Pancreas (tissue), 10 donors: ENCODE results near the gene MYO1A. TPM values are rescaled to one million over a fixed set of nuclear protein-coding genes. Genes with fewer than 3 reads are reported as not detected.

ENCODE experiments used
- ATAC-seq, 4 donors: fragments of 200-7000 bp; cut with Tn5 transposase; one replicate each; pipeline versions ENCODE4 v1.8.0 to v1.9.1; 2020; ENCODE audit warnings: mild to moderate bottlenecking in 4 of 4, moderate library complexity in 4 of 4
- DNase-seq, 6 donors: peaks; one replicate each; pipeline ENCODE4 v3.0.0-alpha.2; 2020
- FAIRE-seq: peaks from 2 replicates; lab custom pipeline; 2012; peaks lifted over from hg19 to GRCh38; lab: Jason Lieb, UNC
- H3K27ac ChIP-seq, 4 donors: fragments of 200-600 bp; sonication (generic); 1 replicate in 3 of 4; 2 replicates in 1 of 4; pipeline versions ENCODE4 v1.5.0 to v1.8.0; 2020
- H3K27me3 ChIP-seq, 4 donors: fragments of 200-600 bp; one replicate each; pipeline ENCODE4 v1.8.0; 2021
- H3K36me3 ChIP-seq, 3 donors: fragments of 200-600 bp; sonication (generic) in 1 of 3; one replicate each; pipeline versions ENCODE4 v1.5.0 to v1.8.0; 2020 to 2021
- H3K4me1 ChIP-seq, 3 donors: fragments of 200-600 bp; one replicate each; pipeline ENCODE4 v1.8.0; 2021
- H3K4me3 ChIP-seq, 4 donors: fragments of 200-600 bp; sonication (generic) in 2 of 4; one replicate each; pipeline versions ENCODE4 v1.5.0 to v1.8.0; 2020 to 2021
- H3K9me3 ChIP-seq, 4 donors: fragments of 200-600 bp; one replicate each; pipeline ENCODE4 v1.8.0; 2021
- CTCF ChIP-seq, 4 donors: fragments of 200-600 bp; sonication (generic) in 3 of 4; IDR thresholded peaks; one replicate each; pipeline versions ENCODE4 v1.5.0 to v1.8.0; 2021; ENCODE audit warnings: antibody characterized with exemption in 4 of 4
- WGBS, 2 donors: extraction: QIAGEN DNeasy Blood & Tissue Kit; methylation state at CpG; one replicate each; pipeline ENCODE4 v1.1.7; 2013; 5-methylcytosine and 5-hydroxymethylcytosine counted together
- intact Hi-C, 3 donors: fragments of 100-400 bp; cut with DNase I; formaldehyde crosslinking; loops; one replicate each; pipeline versions ENCODE4 v1.11.1 to v1.14.2; 2022
- polyA plus RNA-seq, 2 donors: library from polyadenylated mRNA; stranded (reverse); fragments of 200-250 nt; gene quantifications; one replicate each; pipeline ENCODE4 v1.2.3, GENCODE V29; 2013
- total RNA-seq, 6 donors: library from RNA; stranded (reverse); fragmentation: NEBNext Ultra II Directional in 4 of 6; extraction: Animal tissue kit (Norgen Biotek cat#: 25700) in 4 of 6; gene quantifications; one replicate each; pipeline versions ENCODE4 v1.2.1 to v1.2.4, GENCODE V29; 2021 to 2023
- donor health status: healthy with polysubstance abuse.
- donor health status: DM: no; HTN: no; CAD: no; lungs with moderate emphysema.
- donor health status: DM: no; HTN: no; CAD: no.
- donor health status: control.
- donor health status: control.
- donor health status: Bipolar disorder and iron deficiency.
- donor health status: DM: yes; HTN: yes; CAD: no.
- donor health status: DM: no; HTN: no; CAD: no.
- donor health status: DM: no; HTN: no; CAD: no.
- donor health status: DM: yes; HTN: yes; CAD: no.

Gene MYO1A
- total and polyA plus RNA-seq, 8 donors: 0.15 to 0.65 (median 0.47) TPM; not detected in 1

DNA sequence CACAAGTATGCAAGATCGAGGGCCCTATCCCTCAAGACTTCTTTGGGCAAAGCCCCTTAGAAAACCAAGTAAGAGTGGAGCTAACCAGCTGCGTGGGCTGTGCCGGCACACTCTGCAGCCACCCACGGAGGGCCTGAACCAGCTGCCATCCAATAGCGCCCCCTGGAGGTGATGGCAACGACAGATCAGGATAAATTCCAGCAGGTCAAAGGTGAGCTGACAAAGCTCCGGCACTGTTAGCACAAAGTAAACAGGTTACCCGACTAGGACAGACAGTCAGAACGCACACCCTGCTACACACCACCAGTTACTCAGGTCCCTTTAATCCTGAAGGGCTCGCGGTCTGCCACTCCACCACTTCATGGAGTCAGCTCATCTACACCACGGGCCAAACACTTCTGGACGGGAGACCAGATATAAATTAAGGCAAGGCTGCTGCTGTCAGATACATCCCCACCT is 48.5 kb downstream of the MYO1A start:
- Histone ChIP-seq H3K27ac (no peak overlapping the region), H3K36me3 (peaks cover 0 to 24% (median 11%) of the 10 kb centered on the region in 3 donors), H3K4me3 (no peak overlapping the region), H3K9me3 (no peaks in the 10 kb centered on the region), H3K27me3 (no peaks in the 10 kb centered on the region), H3K4me1 (peaks cover 0 to 5% (median 5%) of the 10 kb centered on the region in 3 donors)
- ATAC-seq: peak in 3 of 4 donors; percentile 52 to 67 (median 59)
- DNase-seq: peak in 5 of 6 donors; percentile 23 to 77 (median 53)
- no peak for FAIRE-seq
- 31 to 35% methylated on average over 13 of the region's 13 CpGs for WGBS, 2 donors
- TF ChIP-seq CTCF (IDR thresholded peaks at IDR 0.05): peak; percentile 30 to 49 (median 38)
- intact Hi-C loops: no loop called here

- FAIRE-seq (no peak), ATAC-seq (no peak), DNase-seq (no peak)
- no peak overlapping the region for H3K27ac ChIP-seq
- WGBS, 2 donors: 35 to 58% methylated on average over 1 of the region's 1 CpG
- peaks cover 0 to 24% (median 11%) of the 10 kb centered on the region in 3 donors for H3K36me3 ChIP-seq
- intact Hi-C loops: no loop called here
- no peaks in the 10 kb centered on the region for H3K9me3 ChIP-seq
- peaks cover 0 to 5% (median 5%) of the 10 kb centered on the region in 3 donors for H3K4me1 ChIP-seq
- H3K27me3 ChIP-seq: no peaks in the 10 kb centered on the region
- TF ChIP-seq CTCF (IDR thresholded peaks at IDR 0.05): no peak
- no peak overlapping the region for H3K4me3 ChIP-seq
Observed at GRCh38 chr12:57000393-57000792, 49.5 kb downstream of the MYO1A start.

- Histone ChIP-seq H3K36me3 (peaks cover 0 to 24% (median 11%) of the 10 kb centered on the region in 3 donors), H3K4me3 (no peak overlapping the region), H3K4me1 (peaks cover 0 to 5% (median 5%) of the 10 kb centered on the region in 3 donors), H3K27me3 (no peaks in the 10 kb centered on the region), H3K27ac (no peak overlapping the region), H3K9me3 (no peaks in the 10 kb centered on the region)
- ATAC-seq: no peak
- 90 to 93% methylated on average over 4 of the region's 4 CpGs for WGBS, 2 donors
- DNase-seq: no peak
- no peak for FAIRE-seq
- intact Hi-C loops: no loop called here
- TF ChIP-seq CTCF (IDR thresholded peaks at IDR 0.05): no peak
Observed at GRCh38 chr12:56999456-56999855, 50.5 kb downstream of the MYO1A start.

DNA sequence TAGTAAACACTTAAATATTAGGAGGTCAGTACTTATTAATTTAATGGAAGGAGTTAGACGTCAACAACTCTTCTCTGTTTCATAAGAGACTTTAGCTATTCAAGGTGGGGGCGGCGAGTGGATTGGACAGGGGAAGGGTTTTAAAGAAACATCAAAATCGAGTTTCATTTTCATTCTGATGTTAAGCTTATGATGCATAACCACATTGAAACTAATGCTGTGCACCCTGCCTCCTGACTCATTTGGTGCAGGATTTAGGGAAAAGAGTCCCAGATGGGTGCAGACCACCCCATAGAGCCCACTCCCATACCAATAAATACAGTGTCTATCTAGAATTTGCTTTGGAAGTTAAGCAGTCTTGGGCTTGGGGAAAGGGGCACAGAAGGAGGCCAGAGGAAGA is 50.9 kb downstream of the MYO1A start:
- H3K36me3 ChIP-seq: peaks cover 0 to 20% (median 11%) of the 10 kb centered on the region in 3 donors
- H3K27me3 ChIP-seq: no peaks in the 10 kb centered on the region
- WGBS, 2 donors: 73 to 82% methylated on average over 4 of the region's 4 CpGs
- H3K27ac ChIP-seq: no peak overlapping the region
- no peak for TF ChIP-seq CTCF (IDR thresholded peaks at IDR 0.05)
- FAIRE-seq: no peak
- intact Hi-C loops: no loop called here
- H3K4me1 ChIP-seq: peaks cover 0 to 5% (median 5%) of the 10 kb centered on the region in 3 donors
- no peak overlapping the region for H3K4me3 ChIP-seq
- no peaks in the 10 kb centered on the region for H3K9me3 ChIP-seq
- no peak for ATAC-seq
- no peak for DNase-seq

DNA sequence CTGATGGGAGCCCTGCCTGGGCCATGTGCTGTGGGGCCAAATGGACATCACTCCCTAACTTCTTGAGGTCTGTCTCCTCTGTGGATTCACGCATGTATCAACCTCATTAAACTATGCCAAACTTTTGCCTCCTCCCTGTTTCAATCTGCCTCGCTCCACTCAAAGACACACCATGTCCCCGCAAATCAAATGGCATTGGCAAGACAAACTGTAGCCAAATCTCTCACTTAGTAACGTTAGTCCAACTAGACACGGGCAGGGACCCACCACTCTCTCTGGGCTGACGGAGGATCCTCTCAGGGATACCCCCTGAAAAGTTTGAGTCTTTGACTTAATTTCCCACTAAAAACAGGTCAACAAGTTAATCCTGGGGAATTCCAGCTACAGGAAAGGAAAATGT is 51.6 kb downstream of the MYO1A start:
- Histone ChIP-seq H3K27me3 (no peaks in the 10 kb centered on the region), H3K9me3 (no peaks in the 10 kb centered on the region), H3K27ac (no peak overlapping the region), H3K36me3 (peaks cover 0 to 13% (median 10%) of the 10 kb centered on the region in 3 donors), H3K4me1 (peaks cover 0 to 5% (median 5%) of the 10 kb centered on the region in 3 donors), H3K4me3 (no peak overlapping the region)
- TF ChIP-seq CTCF (IDR thresholded peaks at IDR 0.05): no peak
- ATAC-seq: no peak
- 91 to 93% methylated on average over 6 of the region's 6 CpGs for WGBS, 2 donors
- intact Hi-C loops: no loop called here
- FAIRE-seq: no peak
- no peak for DNase-seq
